HCT116 (cell line): Measurements from ENCODE around the gene DLG4. TPM values are rescaled to one million over a fixed set of nuclear protein-coding genes. Genes with fewer than 3 reads are reported as not detected.

ENCODE experiments used
- ATAC-seq: fragments of 200-7000 bp; cut with Tn5 transposase; 2 replicates; pipeline ENCODE4 v1.9.1; 2020; ENCODE audit warnings: mild to moderate bottlenecking, moderate library complexity
- BruUV-seq: library from RNA; stranded (reverse); fragments of 400-500 nt; replicated peaks from 2 replicates; lab custom pipeline; 2021; lab: Mats Ljungman, UMichigan
- CTCF ChIA-PET: fragments of 300-600 bp; sonication (Branson Sonifier 250); formaldehyde crosslinking; loops from one replicate; lab custom pipeline; 2021; ENCODE audit warnings: antibody characterized with exemption; lab: Charles Lee
- POLR2A ChIA-PET: fragments of 300-600, 350-600 bp; sonication (Branson Sonifier 250); formaldehyde crosslinking; loops from one replicate; lab custom pipeline; 2021; ENCODE audit warnings: antibody characterized with exemption; lab: Charles Lee
- RAD21 ChIA-PET, 2 experiments: fragments of 300-600 bp; sonication (Branson Sonifier 250); formaldehyde crosslinking; loops; one replicate each; lab custom pipeline; 2023; ENCODE audit warnings: low total read pairs in 2 of 2; ENCODE audit not compliant: uncharacterized antibody in 2 of 2, unreplicated experiment in 2 of 2, low non-redundant PET in 1 of 2; lab: Charles Lee
- DNase-seq: peaks from one replicate; pipeline ENCODE4 v3.0.0-alpha.2; 2010; ENCODE audit warnings: low read depth, low spot score
- H2AFZ ChIP-seq: fragments of 200-600 bp; shearing (Covaris generic), sonication (generic); 2 replicates; pipeline ENCODE4 v1.6.1; 2017; ENCODE audit warnings: low read depth, mixed run types, mixed read lengths, antibody characterized with exemption, low read length; ENCODE audit not compliant: poor library complexity, severe bottlenecking
- H3K27ac ChIP-seq: 2 replicates; pipeline ENCODE4 v1.5.1; 2012; ENCODE audit warnings: low read depth, low read length
- H3K27me3 ChIP-seq: fragments of 200-600 bp; sonication (generic); 2 replicates; pipeline ENCODE4 v1.6.1; 2016; ENCODE audit warnings: mixed run types, low read length, mixed read lengths; ENCODE audit not compliant: insufficient read depth
- H3K36me3 ChIP-seq, 2 experiments: fragments of 200-500 bp in 1 of 2; fragments of 200-600 bp in 1 of 2; sonication (Bioruptor generic) in 1 of 2; sonication (generic) in 1 of 2; 2 replicates each; pipeline versions ENCODE4 v1.5.1 to v1.6.1; 2014 to 2016; ENCODE audit warnings: low read length in 2 of 2, inconsistent platforms in 1 of 2, mixed read lengths in 1 of 2, mixed run types in 1 of 2; ENCODE audit not compliant: insufficient read depth in 2 of 2, control insufficient read depth in 1 of 2
- H3K4me1 ChIP-seq, 2 experiments: fragments of 200-600 bp in 1 of 2; sonication (generic) in 1 of 2; 2 replicates each; pipeline versions ENCODE4 v1.5.1 to v1.6.1; 2012 to 2017; ENCODE audit warnings: low read length in 2 of 2, inconsistent platforms in 1 of 2, mild to moderate bottlenecking in 1 of 2, mixed read lengths in 1 of 2, mixed run types in 1 of 2, moderate library complexity in 1 of 2; ENCODE audit not compliant: insufficient read depth in 2 of 2, control insufficient read depth in 1 of 2
- H3K4me2 ChIP-seq: fragments of 200-600 bp; sonication (generic); 2 replicates; pipeline ENCODE4 v1.6.1; 2017; ENCODE audit warnings: mixed run types, low read length, mixed read lengths
- H3K4me3 ChIP-seq, 2 experiments: fragments of 200-600 bp in 1 of 2; sonication (generic) in 1 of 2; replicated peaks in 1 of 2; 2 replicates each; pipeline ENCODE4 v1.5.1; 2011 to 2016; ENCODE audit warnings: low read length in 2 of 2, control low read depth in 1 of 2, low read depth in 1 of 2, mild to moderate bottlenecking in 1 of 2, mixed read lengths in 1 of 2, mixed run types in 1 of 2
- H3K79me2 ChIP-seq: fragments of 200-600 bp; sonication (generic); 2 replicates; pipeline ENCODE4 v1.6.1; 2017; ENCODE audit warnings: mild to moderate bottlenecking, mixed run types, low read length, moderate library complexity, mixed read lengths; ENCODE audit not compliant: insufficient read depth
- H3K9ac ChIP-seq: fragments of 200-600 bp; sonication (generic); 2 replicates; pipeline ENCODE4 v1.6.1; 2016; ENCODE audit warnings: low read length, mixed read lengths
- H3K9me2 ChIP-seq: fragments of 200-600 bp; sonication (generic), shearing (Covaris generic); 2 replicates; pipeline ENCODE4 v1.6.1; 2017; ENCODE audit warnings: mixed run types, mild to moderate bottlenecking, moderate library complexity; ENCODE audit not compliant: insufficient read depth
- H3K9me3 ChIP-seq, 2 experiments: fragments of 200-500 bp in 1 of 2; fragments of 200-600 bp in 1 of 2; sonication (Bioruptor generic) in 1 of 2; sonication (generic) in 1 of 2; 2 replicates each; pipeline ENCODE4 v1.6.1; 2014 to 2017; ENCODE audit warnings: low read length in 2 of 2, mixed read lengths in 2 of 2, inconsistent platforms in 1 of 2, low read depth in 1 of 2, mild to moderate bottlenecking in 1 of 2, mixed run types in 1 of 2, moderate library complexity in 1 of 2; ENCODE audit not compliant: control insufficient read depth in 1 of 2, insufficient read depth in 1 of 2
- H4K20me1 ChIP-seq: fragments of 200-600 bp; sonication (generic), shearing (Covaris generic); 2 replicates; pipeline ENCODE4 v1.6.1; 2017; ENCODE audit warnings: mixed run types, mild to moderate bottlenecking, moderate library complexity; ENCODE audit not compliant: insufficient read depth
- CBX3 ChIP-seq: IDR thresholded peaks from 2 replicates; pipeline ENCODE4 v1.6.1; 2012; ENCODE audit warnings: low read depth
- CTCF ChIP-seq, 3 experiments: fragments of 200-600 bp in 1 of 3; sonication (generic) in 1 of 3; IDR thresholded peaks in 2 of 3; conservative IDR thresholded peaks in 1 of 3; 2 replicates each; pipeline ENCODE4 v1.5.1; 2012 to 2017; ENCODE audit warnings: low read depth in 2 of 3, low read length in 2 of 3, antibody characterized with exemption in 1 of 3, borderline replicate concordance in 1 of 3, control low read depth in 1 of 3, mild to moderate bottlenecking in 1 of 3, mixed read lengths in 1 of 3, mixed run types in 1 of 3, moderate library complexity in 1 of 3; ENCODE audit not compliant: insufficient read depth in 1 of 3
- ELF1 ChIP-seq: IDR thresholded peaks from 2 replicates; pipeline ENCODE4 v1.6.1; 2012; ENCODE audit warnings: low read depth, borderline replicate concordance
- FOSL1 ChIP-seq: IDR thresholded peaks from 2 replicates; pipeline ENCODE4 v1.6.1; 2012; ENCODE audit warnings: low read depth
- POLR2A ChIP-seq: IDR thresholded peaks from 2 replicates; pipeline ENCODE4 v1.7.0; 2011; ENCODE audit warnings: borderline replicate concordance; ENCODE audit not compliant: insufficient read depth, insufficient read length; ENCODE audit errors: extremely low read depth
- POLR2AphosphoS5 ChIP-seq: IDR thresholded peaks from 2 replicates; pipeline ENCODE4 v1.6.1; 2011; ENCODE audit warnings: mild to moderate bottlenecking, low read depth, low read length, moderate library complexity
- RAD21 ChIP-seq: IDR thresholded peaks from 2 replicates; pipeline ENCODE4 v1.6.1; 2012; ENCODE audit warnings: low read depth, mild to moderate bottlenecking
- REST ChIP-seq: IDR thresholded peaks from 2 replicates; pipeline ENCODE4 v1.6.1; 2012; ENCODE audit warnings: low read depth
- SRF ChIP-seq: IDR thresholded peaks from 2 replicates; pipeline ENCODE4 v1.6.1; 2012; ENCODE audit warnings: low read depth
- TCF7L2 ChIP-seq: IDR thresholded peaks from 2 replicates; pipeline ENCODE4 v1.7.0; 2011; ENCODE audit warnings: borderline replicate concordance, inconsistent platforms; ENCODE audit not compliant: insufficient read depth, insufficient read length; ENCODE audit errors: extremely low read depth
- YY1 ChIP-seq: IDR thresholded peaks from 2 replicates; pipeline ENCODE4 v1.6.1; 2011; ENCODE audit warnings: low read length, low read depth, moderate library complexity, mild to moderate bottlenecking; ENCODE audit not compliant: insufficient replicate concordance; ENCODE audit errors: extremely low read depth
- intact Hi-C: fragments of 100-400 bp; cut with micrococcal nuclease; formaldehyde crosslinking; loops from 2 replicates; pipeline ENCODE4 v1.10.0; 2022
- total RNA-seq: library from RNA; stranded (reverse); gene quantifications from one replicate; pipeline ENCODE4 v1.2.1, GENCODE V29; 2021; ENCODE audit not compliant: unreplicated experiment
- TF ChIP-seq, protein P1 (sequence below): IDR thresholded peaks from 2 replicates; pipeline ENCODE4 v1.6.1; 2012
- TF ChIP-seq, protein P2 (sequence below): IDR thresholded peaks from 2 replicates; pipeline ENCODE4 v1.6.1; 2012

The DLG4 gene
- total RNA-seq, 1 experiment from 2014 or later = 15.0 TPM

DNA sequence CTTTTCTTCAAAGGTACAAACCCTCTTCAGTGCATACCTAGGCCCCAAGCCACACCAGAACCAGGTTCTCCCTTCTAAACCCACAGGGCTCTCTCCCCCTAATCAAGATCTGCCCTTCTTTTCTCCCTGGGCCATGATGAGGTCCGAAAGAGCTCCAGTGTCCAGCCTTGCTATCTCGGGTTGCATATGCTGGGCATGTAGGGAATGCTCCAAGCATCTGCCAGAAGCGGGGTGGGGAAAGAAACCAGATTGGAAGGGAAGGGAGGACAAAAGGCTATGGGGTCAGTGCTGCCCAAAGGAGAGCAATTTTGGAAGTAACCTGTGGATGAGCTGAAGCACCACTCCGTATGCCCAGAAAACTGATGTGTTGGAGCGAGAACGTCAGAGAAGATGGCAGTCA lies 29.6 kb upstream of the DLG4 start:
- Histone ChIP-seq H3K36me3 (peaks cover 17 to 22% of the 10 kb centered on the region in 2 experiments; a peak in 3 of 4 replicates), H3K4me1 (peaks cover 13 to 25% of the 10 kb centered on the region in 2 experiments), H3K9me3 (no peaks in the 10 kb centered on the region), H3K27me3 (no peaks in the 10 kb centered on the region), H4K20me1 (no peaks in the 10 kb centered on the region), H2AFZ (no peak overlapping the region), H3K9ac (peak overlapping the region; percentile 99; the same call in 1 of the 2 replicates), H3K4me3 (no peak overlapping the region), H3K27ac (peak overlapping the region; percentile 22; the same call in 1 of the 2 replicates), H3K9me2 (no peaks in the 10 kb centered on the region), H3K79me2 (peaks cover 74% of the 10 kb centered on the region), H3K4me2 (peak overlapping the region; percentile 21; the same call in 1 of the 2 replicates)
- ChIA-PET CTCF (no interaction called here), RAD21 (no interaction called here), POLR2A (no interaction called here)
- ATAC-seq = no peak
- DNase-seq = no peak
- no TSS peak for BruUV-seq
- intact Hi-C loops = no loop called here
- no peak for TF ChIP-seq SRF
- no peak for TF ChIP-seq TCF7L2
- TF ChIP-seq FOSL1 = no peak
- TF ChIP-seq YY1 = no peak
- TF ChIP-seq RAD21 = no peak
- no peak for TF ChIP-seq POLR2A
- TF ChIP-seq, protein P1, sequence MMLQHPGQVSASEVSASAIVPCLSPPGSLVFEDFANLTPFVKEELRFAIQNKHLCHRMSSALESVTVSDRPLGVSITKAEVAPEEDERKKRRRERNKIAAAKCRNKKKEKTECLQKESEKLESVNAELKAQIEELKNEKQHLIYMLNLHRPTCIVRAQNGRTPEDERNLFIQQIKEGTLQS = no peak
- no peak for TF ChIP-seq CTCF (IDR thresholded peaks at IDR 0.05 in 2 of 3, conservative IDR thresholded peaks at IDR 0.05 in 1 of 3; ENCODE audit: borderline replicate concordance in 1 of 3, insufficient read depth in 1 of 3, low read depth in 2 of 3, low read length in 2 of 3)
- TF ChIP-seq, protein P2, sequence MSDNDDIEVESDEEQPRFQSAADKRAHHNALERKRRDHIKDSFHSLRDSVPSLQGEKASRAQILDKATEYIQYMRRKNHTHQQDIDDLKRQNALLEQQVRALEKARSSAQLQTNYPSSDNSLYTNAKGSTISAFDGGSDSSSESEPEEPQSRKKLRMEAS = no peak
- TF ChIP-seq POLR2AphosphoS5 = no peak
- no peak for TF ChIP-seq REST
- TF ChIP-seq ELF1 = no peak
- TF ChIP-seq CBX3 = no peak
- TF ChIP-seq, all 23 proteins: peak for 0
